ENCODE data around the gene TSTD2. TPM values are rescaled to one million over a fixed set of nuclear protein-coding genes. Genes with fewer than 3 reads are reported as not detected.
"Not testable (repeated sequence)": the region's sequence is repeated elsewhere in the genome, so short reads cannot be mapped to it uniquely, and the experiment has no call there.

TSTD2 gene
- total RNA-seq, 8 experiments from 2014 or later: 13.9 to 32.9 (median 27.7) TPM

GRCh38 chr9:97598461-97599288, 34.5 kb downstream of the TSTD2 start:
- peak overlapping the region in 1 of 2 donors; percentile 10 for H3K27ac ChIP-seq
- 0 to 100% (median 31%) methylated on average over 1 to 9 of the region's 11 CpGs for WGBS, 10 experiments
- no peak overlapping the region for H3K4me3 ChIP-seq
- in situ Hi-C loops (cut with MboI; ENCODE audit: low pct_unique_long_range_greater_than_20kb in 2 of 9, low sequenced_read_pairs in 9 of 9, unreplicated experiment in 9 of 9): loop anchor here in 1 of 9 experiments (25.0 kb wide), 1 partner anchor 136 kb away; no protein-coding TSS in a partner anchor
- H3K4me1 ChIP-seq (replicated peaks in 1 of 2): peaks cover 0 to 2% of the 10 kb centered on the region in 2 donors
- ATAC-seq (replicated peaks in 6 of 8): peak; percentile 63 to 96 (median 81)

- Histone ChIP-seq H3K4me3 (no peak overlapping the region), H3K27ac (no peak overlapping the region), H3K4me1 (replicated peaks in 1 of 2) (peaks cover 0 to 2% of the 10 kb centered on the region in 2 donors)
- 0 to 100% (median 80%) methylated on average over 1 to 4 of the region's 4 CpGs for WGBS, 10 experiments
- in situ Hi-C loops (cut with MboI; ENCODE audit: low pct_unique_long_range_greater_than_20kb in 2 of 9, low sequenced_read_pairs in 9 of 9, unreplicated experiment in 9 of 9): loop anchor here in 1 of 9 experiments (25.0 kb wide), 1 partner anchor 135 kb away; no protein-coding TSS in a partner anchor
- ATAC-seq (replicated peaks in 6 of 8): no peak
Observed at GRCh38 chr9:97596906-97597305, 36.3 kb downstream of the TSTD2 start.

GRCh38 chr9:97594381-97594921, 38.7 kb downstream of the TSTD2 start:
- 28 to 86% (median 80%) methylated on average over 1 to 9 of the region's 11 CpGs; no CpG with 5 or more reads in 3 of the 10 experiments for WGBS, 10 experiments
- peak in 4 of 8 experiments; percentile 28 to 72 (median 42) for ATAC-seq (replicated peaks in 6 of 8)

GRCh38 chr9:97593960-97594359, 39.2 kb downstream of the TSTD2 start:
- ATAC-seq (replicated peaks in 6 of 8): peak in 1 of 8 experiments; percentile 8
- H3K4me3 ChIP-seq: no peak overlapping the region
- in situ Hi-C loops (cut with MboI; ENCODE audit: low pct_unique_long_range_greater_than_20kb in 2 of 9, low sequenced_read_pairs in 9 of 9, unreplicated experiment in 9 of 9): loop anchor here in 1 of 9 experiments (25.0 kb wide), 1 partner anchor 132 kb away; no protein-coding TSS in a partner anchor
- peaks cover 0 to 2% of the 10 kb centered on the region in 2 donors for H3K4me1 ChIP-seq (replicated peaks in 1 of 2)
- H3K27ac ChIP-seq: no peak overlapping the region
- 67 to 100% (median 79%) methylated on average over 1 to 4 of the region's 4 CpGs; no CpG with 5 or more reads in 3 of the 10 experiments for WGBS, 10 experiments

More at GRCh38 chr9:97594381-97594921, 38.7 kb downstream of the TSTD2 start:
- Histone ChIP-seq H3K4me3 (no peak overlapping the region), H3K27ac (no peak overlapping the region), H3K4me1 (replicated peaks in 1 of 2) (peaks cover 0 to 2% of the 10 kb centered on the region in 2 donors)
- in situ Hi-C loops (cut with MboI; ENCODE audit: low pct_unique_long_range_greater_than_20kb in 2 of 9, low sequenced_read_pairs in 9 of 9, unreplicated experiment in 9 of 9): loop anchor here in 1 of 9 experiments (25.0 kb wide), 1 partner anchor 132 kb away; no protein-coding TSS in a partner anchor

- Histone ChIP-seq H3K4me3 (no peak overlapping the region), H3K27ac (no peak overlapping the region), H3K4me1 (replicated peaks in 1 of 2) (no peaks in the 10 kb centered on the region)
- WGBS, 10 experiments: 44 to 100% (median 89%) methylated on average over 1 of the region's 1 CpG; no CpG with 5 or more reads in 1 of the 10 experiments
- in situ Hi-C loops (cut with MboI; ENCODE audit: low pct_unique_long_range_greater_than_20kb in 2 of 9, low sequenced_read_pairs in 9 of 9, unreplicated experiment in 9 of 9): loop anchor here in 1 of 9 experiments (25.0 kb wide), 1 partner anchor 130 kb away; no protein-coding TSS in a partner anchor
- ATAC-seq (replicated peaks in 6 of 8): no peak
Observed at GRCh38 chr9:97592126-97592525, 41.0 kb downstream of the TSTD2 start.

GRCh38 chr9:97591535-97591934, 41.6 kb downstream of the TSTD2 start:
- no peak overlapping the region for H3K27ac ChIP-seq
- H3K4me3 ChIP-seq: no peak overlapping the region
- 0 to 100% (median 82%) methylated on average over 1 to 6 of the region's 6 CpGs for WGBS, 10 experiments
- in situ Hi-C loops (cut with MboI; ENCODE audit: low pct_unique_long_range_greater_than_20kb in 2 of 9, low sequenced_read_pairs in 9 of 9, unreplicated experiment in 9 of 9): loop anchor here in 1 of 9 experiments (25.0 kb wide), 1 partner anchor 129 kb away; no protein-coding TSS in a partner anchor
- ATAC-seq (replicated peaks in 6 of 8): no peak
- no peaks in the 10 kb centered on the region for H3K4me1 ChIP-seq (replicated peaks in 1 of 2)

GRCh38 chr9:97586909-97587308, 46.3 kb downstream of the TSTD2 start:
- ATAC-seq (replicated peaks in 6 of 8); H3K4me1 ChIP-seq (replicated peaks in 1 of 2); H3K27ac ChIP-seq; H3K4me3 ChIP-seq: not testable (repeated sequence)
- 0 to 95% (median 20%) methylated on average over 1 to 3 of the region's 7 CpGs; no CpG with 5 or more reads in 5 of the 10 experiments for WGBS, 10 experiments
- in situ Hi-C loops (cut with MboI; ENCODE audit: low pct_unique_long_range_greater_than_20kb in 2 of 9, low sequenced_read_pairs in 9 of 9, unreplicated experiment in 9 of 9): loop anchor here in 1 of 9 experiments (25.0 kb wide), 1 partner anchor 125 kb away; no protein-coding TSS in a partner anchor

GRCh38 chr9:97584778-97585177, 48.4 kb downstream of the TSTD2 start:
- no CpG with 5 or more reads among the region's 2 CpGs for WGBS, 10 experiments
- not testable (repeated sequence) for ATAC-seq (replicated peaks in 6 of 8); H3K4me1 ChIP-seq (replicated peaks in 1 of 2); H3K4me3 ChIP-seq; H3K27ac ChIP-seq
- in situ Hi-C loops (cut with MboI; ENCODE audit: low pct_unique_long_range_greater_than_20kb in 2 of 9, low sequenced_read_pairs in 9 of 9, unreplicated experiment in 9 of 9): loop anchor here in 1 of 9 experiments (25.0 kb wide), 1 partner anchor 122 kb away; no protein-coding TSS in a partner anchor

- H3K4me1 ChIP-seq (replicated peaks in 1 of 2); ATAC-seq (replicated peaks in 6 of 8); H3K27ac ChIP-seq; H3K4me3 ChIP-seq: not testable (repeated sequence)
- WGBS, 10 experiments: no CpG with 5 or more reads among the region's 3 CpGs
- in situ Hi-C loops (cut with MboI; ENCODE audit: low pct_unique_long_range_greater_than_20kb in 2 of 9, low sequenced_read_pairs in 9 of 9, unreplicated experiment in 9 of 9): loop anchor here in 1 of 9 experiments (25.0 kb wide), 1 partner anchor 119 kb away; no protein-coding TSS in a partner anchor
Observed at GRCh38 chr9:97581590-97581989, 51.6 kb downstream of the TSTD2 start.

- ATAC-seq (replicated peaks in 6 of 8): no peak
- WGBS, 10 experiments: 0 to 67% (median 30%) methylated on average over 1 to 2 of the region's 2 CpGs; no CpG with 5 or more reads in 5 of the 10 experiments
- no peaks in the 10 kb centered on the region for H3K4me1 ChIP-seq (replicated peaks in 1 of 2)
- H3K27ac ChIP-seq: no peak overlapping the region
- no peak overlapping the region for H3K4me3 ChIP-seq
- in situ Hi-C loops (cut with MboI; ENCODE audit: low pct_unique_long_range_greater_than_20kb in 2 of 9, low sequenced_read_pairs in 9 of 9, unreplicated experiment in 9 of 9): loop anchor here in 1 of 9 experiments (25.0 kb wide), 1 partner anchor 118 kb away; no protein-coding TSS in a partner anchor
Observed at GRCh38 chr9:97579914-97580313, 53.3 kb downstream of the TSTD2 start.

GRCh38 chr9:97578846-97579245, 54.3 kb downstream of the TSTD2 start:
- 10 to 86% (median 38%) methylated on average over 1 to 5 of the region's 5 CpGs; no CpG with 5 or more reads in 6 of the 10 experiments for WGBS, 10 experiments
- H3K4me3 ChIP-seq: no peak overlapping the region
- no peaks in the 10 kb centered on the region for H3K4me1 ChIP-seq (replicated peaks in 1 of 2)
- in situ Hi-C loops (cut with MboI; ENCODE audit: low pct_unique_long_range_greater_than_20kb in 2 of 9, low sequenced_read_pairs in 9 of 9, unreplicated experiment in 9 of 9): loop anchor here in 1 of 9 experiments (25.0 kb wide), 1 partner anchor 117 kb away; no protein-coding TSS in a partner anchor
- no peak overlapping the region for H3K27ac ChIP-seq
- ATAC-seq (replicated peaks in 6 of 8): no peak

- Histone ChIP-seq H3K4me1 (replicated peaks in 1 of 2) (peaks cover 0 to 2% of the 10 kb centered on the region in 2 donors), H3K4me3 (no peak overlapping the region), H3K27ac (no peak overlapping the region)
- WGBS, 10 experiments: 0 to 92% (median 67%) methylated on average over 1 to 3 of the region's 5 CpGs; no CpG with 5 or more reads in 3 of the 10 experiments
- ATAC-seq (replicated peaks in 6 of 8): no peak
- in situ Hi-C loops (cut with MboI; ENCODE audit: low pct_unique_long_range_greater_than_20kb in 2 of 9, low sequenced_read_pairs in 9 of 9, unreplicated experiment in 9 of 9): loop anchor here in 1 of 9 experiments (25.0 kb wide), 1 partner anchor 115 kb away; no protein-coding TSS in a partner anchor
Observed at GRCh38 chr9:97577051-97577450, 56.1 kb downstream of the TSTD2 start.
